Right lung (tissue), 10 donors: ENCODE data around the gene SRPRB. TPM values are rescaled to one million over a fixed set of nuclear protein-coding genes. Genes with fewer than 3 reads are reported as not detected.

Source experiments
- DNase-seq, 2 donors: peaks; one replicate each; pipeline ENCODE4 v3.0.0-alpha.2; 2013
- long read RNA-seq, 8 donors: transcript quantifications; one replicate each; lab custom pipeline, GENCODE V29; 2026
- polyA plus RNA-seq, 5 donors: library from polyadenylated mRNA; unstranded; fragments of 120-200 nt; gene quantifications; one replicate each; pipeline versions ENCODE4 v1.2.1 to v1.2.3, GENCODE V29; 2013; ENCODE audit warnings: inconsistent platforms in 1 of 5, low replicate concordance in 1 of 5; ENCODE audit not compliant: insufficient read length in 5 of 5, insufficient read depth in 1 of 5

Gene SRPRB, protein sequence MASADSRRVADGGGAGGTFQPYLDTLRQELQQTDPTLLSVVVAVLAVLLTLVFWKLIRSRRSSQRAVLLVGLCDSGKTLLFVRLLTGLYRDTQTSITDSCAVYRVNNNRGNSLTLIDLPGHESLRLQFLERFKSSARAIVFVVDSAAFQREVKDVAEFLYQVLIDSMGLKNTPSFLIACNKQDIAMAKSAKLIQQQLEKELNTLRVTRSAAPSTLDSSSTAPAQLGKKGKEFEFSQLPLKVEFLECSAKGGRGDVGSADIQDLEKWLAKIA
- polyA plus RNA-seq: 10 to 100 TPM; 40.1 to 48.5 (median 43.7) TPM
- long read RNA-seq, donor 1, partial matches to known transcripts: 26 of 26 reads
- long read RNA-seq, donor 1, other reads (novel, unspliced or antisense): 0 of 26 reads
- long read RNA-seq, donor 2, partial matches to known transcripts: 18 of 19 reads
- long read RNA-seq, donor 2, other reads (novel, unspliced or antisense): 0 of 19 reads
- long read RNA-seq, donor 3, partial matches to known transcripts: 15 of 16 reads
- long read RNA-seq, donor 3, other reads (novel, unspliced or antisense): 0 of 16 reads
- long read RNA-seq, donor 4, partial matches to known transcripts: 39 of 40 reads
- long read RNA-seq, donor 4, other reads (novel, unspliced or antisense): 0 of 40 reads
- long read RNA-seq, donor 5, partial matches to known transcripts: 28 of 28 reads
- long read RNA-seq, donor 5, other reads (novel, unspliced or antisense): 0 of 28 reads
- long read RNA-seq, donor 6, partial matches to known transcripts: 18 of 25 reads
- long read RNA-seq, donor 6, other reads (novel, unspliced or antisense): 5 of 25 reads
- long read RNA-seq, donor 7, partial matches to known transcripts: 14 of 16 reads
- long read RNA-seq, donor 7, other reads (novel, unspliced or antisense): 0 of 16 reads
- long read RNA-seq, donor 8, partial matches to known transcripts: 8 of 10 reads
- long read RNA-seq, donor 8, other reads (novel, unspliced or antisense): 0 of 10 reads

DNA sequence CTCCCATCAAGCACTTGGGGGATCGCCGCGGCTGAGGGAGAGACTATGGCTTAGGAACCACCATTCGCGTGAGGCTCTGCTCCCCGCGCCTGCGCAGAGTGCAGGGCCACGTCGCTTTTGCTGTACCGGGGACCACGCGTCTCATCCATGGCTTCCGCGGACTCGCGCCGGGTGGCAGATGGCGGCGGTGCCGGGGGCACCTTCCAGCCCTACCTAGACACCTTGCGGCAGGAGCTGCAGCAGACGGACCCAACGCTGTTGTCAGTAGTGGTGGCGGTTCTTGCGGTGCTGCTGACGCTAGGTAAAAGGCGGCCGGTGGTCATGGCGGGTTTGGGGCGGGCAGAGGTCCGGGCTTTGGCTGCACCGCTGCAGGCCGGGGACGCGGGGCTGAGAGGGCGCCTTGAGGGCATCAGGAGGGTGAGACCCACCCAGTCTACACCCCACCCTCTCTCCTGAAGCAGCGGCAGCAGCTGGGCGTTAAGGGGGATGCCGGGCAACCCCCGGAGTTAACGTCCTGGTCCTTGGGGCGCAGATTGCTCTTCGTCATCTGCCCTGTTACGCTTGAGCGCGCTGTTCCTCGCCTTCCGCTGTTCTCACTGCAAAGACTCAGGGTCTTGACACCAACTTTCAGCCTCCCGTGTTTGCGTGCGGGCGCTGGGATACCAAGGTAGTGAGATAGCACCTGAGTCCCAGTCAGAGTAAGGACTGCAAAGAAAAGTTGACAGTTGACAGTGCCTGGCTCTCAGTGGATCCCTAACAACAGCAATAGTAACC is at the start of gene SRPRB:
Gene SRPRB (plus strand): TSS at position 114 of the 774 bp plus-strand sequence. CDS start 34 bp downstream, at position 148.
- DNase-seq: peak; percentile 91 to 92

- no peak for DNase-seq
Observed at GRCh38 chr3:133756716-133757694, 48.6 kb upstream of the SRPRB start.

DNA sequence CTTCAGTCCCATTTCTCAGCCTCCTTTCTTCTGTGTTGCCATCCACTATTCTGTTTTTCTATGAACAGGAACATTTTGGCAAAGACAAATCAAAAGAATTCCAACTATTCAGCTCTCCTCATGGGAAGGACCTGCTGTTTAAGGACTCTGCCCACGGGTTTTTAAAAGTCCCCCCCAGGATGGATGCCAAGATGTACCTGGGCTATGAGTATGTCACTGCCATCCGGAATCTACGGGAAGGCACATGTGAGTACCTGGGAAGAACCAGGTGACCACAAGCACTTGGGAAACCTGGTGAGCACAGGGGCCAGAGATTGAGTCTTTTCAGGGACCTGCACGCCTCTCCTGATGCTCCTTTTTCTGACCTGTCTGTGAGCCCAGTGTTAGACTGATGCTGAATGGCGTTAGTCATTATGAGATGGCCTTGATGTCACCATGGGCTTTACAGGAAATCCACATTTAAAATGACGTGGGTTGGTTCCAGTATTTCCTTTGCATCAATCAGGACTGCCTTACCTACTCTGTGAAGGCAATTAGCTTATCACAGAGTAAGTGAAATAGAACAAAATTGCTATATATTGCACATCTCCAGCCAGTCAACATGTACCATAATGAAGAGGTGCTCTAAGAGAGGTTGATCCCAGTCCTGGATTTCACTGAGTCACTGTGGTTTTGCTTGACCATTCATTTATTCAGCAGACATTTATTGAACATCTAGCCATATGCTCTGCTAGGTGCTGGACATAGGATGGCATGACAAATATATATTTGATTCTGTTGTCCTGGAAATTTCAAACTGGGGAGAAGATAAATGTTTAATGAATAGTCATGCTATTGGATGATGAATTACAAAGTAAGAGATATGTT is 47.7 kb upstream of the SRPRB start:
- DNase-seq: no peak

DNA sequence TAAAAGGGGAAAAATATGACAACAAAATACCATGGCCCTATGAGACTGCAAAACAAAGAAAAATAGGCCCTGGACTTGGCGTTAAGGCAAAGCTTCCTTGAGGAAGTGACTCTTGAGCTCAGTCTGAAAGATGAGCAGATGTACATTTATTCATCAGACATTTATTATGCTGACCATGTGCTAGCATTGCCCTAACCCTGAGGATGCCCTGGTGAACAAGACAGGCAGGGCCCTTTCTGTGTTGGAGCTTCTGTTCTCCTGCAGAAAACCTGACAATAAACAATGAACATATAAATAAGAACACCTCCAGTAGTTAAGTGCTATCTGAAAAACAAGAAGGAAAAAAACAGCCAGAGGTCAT is 47.1 kb upstream of the SRPRB start:
- no peak for DNase-seq

DNA sequence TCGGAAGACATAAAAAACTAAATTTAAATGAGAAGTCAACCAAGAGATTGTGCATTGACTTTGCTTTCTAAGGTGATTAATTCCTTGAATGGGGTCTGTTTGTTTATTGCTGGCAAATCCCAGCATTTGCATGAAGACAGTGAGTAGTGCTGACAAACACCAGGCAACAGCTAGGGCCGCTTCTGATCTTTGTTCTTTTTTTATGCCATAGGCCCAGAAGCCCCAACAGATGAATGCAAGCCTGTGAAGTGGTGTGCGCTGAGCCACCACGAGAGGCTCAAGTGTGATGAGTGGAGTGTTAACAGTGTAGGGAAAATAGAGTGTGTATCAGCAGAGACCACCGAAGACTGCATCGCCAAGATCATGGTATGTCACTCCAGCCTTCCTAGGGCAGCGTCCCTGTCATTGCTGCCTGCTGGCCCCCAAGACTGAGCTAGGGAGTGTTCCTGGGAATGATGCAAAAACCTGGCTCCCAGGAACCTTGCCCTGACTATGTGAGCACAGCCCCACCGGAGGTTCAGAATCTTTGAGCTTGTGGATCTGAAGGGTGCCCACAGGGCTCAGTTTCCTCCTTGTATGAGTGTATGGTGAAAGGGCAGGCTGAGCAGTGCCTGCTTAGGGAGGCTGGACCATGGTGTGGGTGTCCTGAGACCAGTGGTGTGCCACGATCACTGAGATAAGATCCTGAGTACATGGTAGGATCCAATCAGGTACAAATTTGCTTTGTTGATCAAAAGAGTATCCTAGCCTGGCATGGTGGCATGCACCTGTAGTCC is 46.5 kb upstream of the SRPRB start:
- no peak for DNase-seq

DNA sequence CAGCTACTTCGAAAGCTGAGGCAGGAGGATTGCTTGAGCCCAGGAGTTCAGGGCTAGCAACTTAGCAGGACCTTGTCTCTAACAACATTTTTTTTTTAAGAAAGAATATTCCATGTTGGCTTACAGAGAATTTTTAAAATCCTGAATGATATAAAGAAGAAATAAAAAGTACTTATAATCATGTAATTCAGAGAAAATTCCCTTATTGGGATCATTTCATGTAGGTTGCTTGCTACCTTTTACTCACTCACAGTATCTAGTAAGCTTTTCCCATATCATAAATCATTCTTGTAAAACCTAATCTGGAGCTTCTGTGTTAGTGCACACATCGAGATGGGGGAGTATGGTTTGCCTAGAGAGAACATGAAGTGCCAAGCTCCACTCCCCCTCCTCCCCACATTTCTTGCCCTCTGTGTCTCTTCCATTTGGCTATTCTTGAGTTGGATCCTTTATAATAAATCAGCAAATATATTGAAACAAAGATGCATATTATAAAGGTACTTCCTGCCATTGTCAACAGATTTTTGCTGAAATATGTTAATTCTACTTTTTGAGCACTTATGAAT is 45.8 kb upstream of the SRPRB start:
- no peak for DNase-seq

- DNase-seq: no peak
Observed at GRCh38 chr3:133760916-133761315, 44.7 kb upstream of the SRPRB start.

- DNase-seq: no peak
Observed at GRCh38 chr3:133761605-133762484, 43.8 kb upstream of the SRPRB start.

- no peak for DNase-seq
Observed at GRCh38 chr3:133762539-133762938, 43.1 kb upstream of the SRPRB start.

DNA sequence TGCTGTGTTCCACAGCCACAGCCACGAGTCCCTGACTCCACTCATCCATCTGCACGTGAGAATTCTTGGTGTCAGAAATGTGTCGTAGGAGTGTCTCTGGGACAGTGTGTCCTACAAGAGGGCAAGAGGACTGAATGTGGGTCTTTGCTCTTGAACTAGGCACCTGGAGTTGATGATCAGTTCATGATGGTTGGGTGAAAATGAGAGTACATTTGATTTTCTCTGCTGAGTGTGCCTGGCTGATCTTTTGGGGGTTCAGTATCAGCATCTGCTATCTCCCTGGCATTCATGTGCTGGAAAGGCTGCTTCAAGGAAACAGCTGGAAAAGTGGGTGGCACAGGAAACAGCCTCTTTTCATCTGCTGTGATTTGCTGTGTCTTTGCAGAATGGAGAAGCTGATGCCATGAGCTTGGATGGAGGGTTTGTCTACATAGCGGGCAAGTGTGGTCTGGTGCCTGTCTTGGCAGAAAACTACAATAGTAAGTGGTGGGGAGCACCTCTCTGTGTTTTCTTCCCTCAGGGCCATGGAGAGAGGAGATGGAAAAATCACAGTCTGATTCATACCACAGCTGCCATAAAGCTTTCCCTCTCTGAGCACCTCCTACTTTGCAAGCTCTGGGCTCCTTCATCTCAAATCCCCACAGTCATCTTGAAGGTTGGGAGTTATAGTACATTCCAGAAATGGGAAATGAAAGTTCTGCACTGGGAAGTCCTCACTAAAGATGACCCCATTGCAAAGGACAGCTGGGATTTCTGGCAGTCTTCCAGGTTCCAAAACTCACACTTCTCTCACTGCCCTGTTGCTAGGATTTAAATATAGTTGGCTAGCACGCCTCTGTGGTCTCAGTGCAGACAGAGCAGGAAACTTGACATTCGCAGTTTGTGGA is 41.6 kb upstream of the SRPRB start:
- DNase-seq: peak; percentile 77 to 83

DNA sequence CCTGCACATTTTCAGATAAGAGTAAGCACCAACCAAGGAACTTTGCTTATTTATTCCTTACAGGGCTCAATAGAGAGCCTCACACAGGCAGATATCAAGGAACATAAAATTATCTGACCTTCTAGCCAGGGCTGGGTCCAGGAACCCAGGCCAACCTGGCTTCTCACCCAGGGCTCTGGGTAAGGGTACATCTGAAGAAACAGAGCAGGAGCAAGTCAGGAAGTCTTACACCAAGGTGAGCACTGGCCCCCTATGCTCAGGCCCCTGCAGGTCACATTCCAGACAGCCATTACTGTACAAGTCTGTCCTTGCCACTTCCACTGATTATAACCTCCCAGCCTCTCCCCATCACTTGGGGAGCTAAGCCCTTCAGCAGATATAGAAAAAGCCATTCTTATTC is 40.4 kb upstream of the SRPRB start:
- DNase-seq: no peak

GRCh38 chr3:133767607-133768006 is 38.0 kb upstream of the SRPRB start:
- no peak for DNase-seq

DNA sequence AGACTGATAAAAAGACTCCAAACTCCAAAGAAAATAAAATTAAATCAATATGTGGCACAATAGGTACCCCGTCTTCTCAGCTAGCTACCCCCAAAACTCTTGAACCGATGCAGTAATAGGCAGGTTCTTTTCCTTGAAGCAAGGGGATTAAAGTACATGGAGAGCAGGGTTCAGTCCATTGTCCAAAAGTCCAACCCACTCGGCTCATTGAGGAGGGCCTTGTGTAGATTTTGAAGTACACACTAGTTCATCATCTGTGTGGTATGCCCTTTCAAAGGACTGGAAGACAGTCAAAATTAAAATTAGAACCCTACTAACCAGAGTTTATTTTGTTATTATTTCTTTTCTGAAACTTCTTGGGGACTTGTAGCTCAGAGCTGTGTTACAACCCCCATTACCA is 36.1 kb upstream of the SRPRB start:
- DNase-seq: no peak

- no peak for DNase-seq
Observed at GRCh38 chr3:133773732-133774131, 31.9 kb upstream of the SRPRB start.

DNA sequence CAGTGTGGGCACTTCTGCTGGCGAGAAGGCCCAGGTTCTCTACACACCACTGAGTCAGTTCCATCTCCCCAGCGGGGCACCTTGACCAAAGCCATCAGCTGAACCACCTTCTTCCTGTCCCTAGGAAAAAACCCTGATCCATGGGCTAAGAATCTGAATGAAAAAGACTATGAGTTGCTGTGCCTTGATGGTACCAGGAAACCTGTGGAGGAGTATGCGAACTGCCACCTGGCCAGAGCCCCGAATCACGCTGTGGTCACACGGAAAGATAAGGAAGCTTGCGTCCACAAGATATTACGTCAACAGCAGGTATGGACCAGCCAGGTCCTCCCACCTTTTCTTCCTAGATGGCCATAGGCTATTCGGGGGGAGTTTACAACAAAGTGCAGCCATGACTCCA is 30.3 kb upstream of the SRPRB start:
- no peak for DNase-seq

DNA sequence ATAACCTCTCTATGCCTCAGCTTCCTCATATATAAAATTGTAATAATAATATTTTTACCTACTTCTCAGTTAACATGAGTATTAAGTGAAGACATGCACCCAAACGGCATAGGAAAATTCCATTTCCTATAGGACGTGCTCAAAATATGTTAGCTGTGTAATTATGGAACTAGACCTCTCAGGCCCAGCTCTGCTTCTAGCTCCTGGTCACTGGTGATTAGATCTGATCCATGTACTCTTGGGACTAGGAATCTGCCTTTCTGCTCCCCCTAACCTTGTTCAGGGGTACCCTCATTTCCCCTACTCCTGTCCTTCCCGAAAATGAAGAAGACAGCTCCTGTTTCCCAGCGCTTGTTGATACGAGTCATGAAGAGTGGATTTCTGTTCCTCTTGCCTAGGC is 29.8 kb upstream of the SRPRB start:
- DNase-seq: no peak
